Keratinocyte (primary cell): ENCODE measurements around the gene DDX39B. TPM values are rescaled to one million over a fixed set of nuclear protein-coding genes. Genes with fewer than 3 reads are reported as not detected.

ENCODE experiments used
- DNase-seq: peaks from one replicate; pipeline ENCODE4 v3.0.0-alpha.2; 2011; ENCODE audit warnings: low read depth, missing footprints, low spot score
- FAIRE-seq: peaks from 2 replicates; lab custom pipeline; 2011; peaks lifted over from hg19 to GRCh38; lab: Jason Lieb, UNC
- H2AFZ ChIP-seq: 2 replicates; pipeline ENCODE4 v1.6.0; 2012; ENCODE audit warnings: low read length, control low read depth, inconsistent platforms; ENCODE audit not compliant: control insufficient read depth
- H3K27ac ChIP-seq: 2 replicates; pipeline ENCODE4 v1.5.1; 2011; ENCODE audit warnings: low read length; ENCODE audit not compliant: control insufficient read depth, insufficient read depth
- H3K27me3 ChIP-seq: 3 replicates; pipeline ENCODE4 v1.6.0; 2011; ENCODE audit warnings: low read length; ENCODE audit not compliant: control insufficient read depth, insufficient read depth; ENCODE audit errors: extremely low read depth
- H3K36me3 ChIP-seq, 2 experiments: 2 replicates in 1 of 2; 3 replicates in 1 of 2; pipeline ENCODE4 v1.5.1; 2011; ENCODE audit warnings: low read length in 2 of 2, mild to moderate bottlenecking in 1 of 2; ENCODE audit not compliant: control insufficient read depth in 2 of 2, insufficient read depth in 2 of 2; ENCODE audit errors: extremely low read depth in 1 of 2
- H3K4me1 ChIP-seq: 3 replicates; pipeline ENCODE4 v1.5.1; 2011; ENCODE audit warnings: low read length; ENCODE audit not compliant: control insufficient read depth, insufficient read depth; ENCODE audit errors: extremely low read depth
- H3K4me2 ChIP-seq: 3 replicates; pipeline ENCODE4 v1.6.0; 2011; ENCODE audit warnings: low read depth, low read length; ENCODE audit not compliant: control insufficient read depth, insufficient read depth; ENCODE audit errors: extremely low read depth
- H3K4me3 ChIP-seq, 3 experiments: fragments of 200-600 bp in 1 of 3; sonication (generic) in 1 of 3; 2 replicates in 2 of 3; 3 replicates in 1 of 3; pipeline ENCODE4 v1.5.1; 2011 to 2016; ENCODE audit warnings: low read length in 3 of 3, mild to moderate bottlenecking in 3 of 3, control low read depth in 2 of 3, inconsistent platforms in 1 of 3, low read depth in 1 of 3, mixed read lengths in 1 of 3, mixed run types in 1 of 3, moderate library complexity in 1 of 3; ENCODE audit not compliant: control insufficient read depth in 2 of 3, insufficient read depth in 2 of 3; ENCODE audit errors: extremely low read depth in 1 of 3
- H3K79me2 ChIP-seq: 2 replicates; pipeline ENCODE4 v1.6.0; 2012; ENCODE audit warnings: low read length; ENCODE audit not compliant: control insufficient read depth, insufficient read depth
- H3K9ac ChIP-seq: 3 replicates; pipeline ENCODE4 v1.6.0; 2011; ENCODE audit warnings: low read length; ENCODE audit not compliant: control insufficient read depth, insufficient read depth; ENCODE audit errors: extremely low read depth
- H3K9me1 ChIP-seq: 3 replicates; pipeline ENCODE4 v1.6.0; 2011; ENCODE audit warnings: low read length; ENCODE audit not compliant: control insufficient read depth, insufficient read depth; ENCODE audit errors: extremely low read depth
- H3K9me3 ChIP-seq: 2 replicates; pipeline ENCODE4 v1.5.1; 2012; ENCODE audit warnings: low read depth, low read length; ENCODE audit not compliant: control insufficient read depth
- H4K20me1 ChIP-seq: 3 replicates; pipeline ENCODE4 v1.6.0; 2011; ENCODE audit warnings: low read length; ENCODE audit not compliant: control insufficient read depth, insufficient read depth; ENCODE audit errors: extremely low read depth
- EZH2 ChIP-seq: IDR thresholded peaks from one replicate; pipeline ENCODE4 v1.6.1; 2012; ENCODE audit warnings: inconsistent platforms, mild to moderate bottlenecking, low read length, moderate library complexity
- dilution Hi-C: fragments of 300-500 bp; cut with MboI; formaldehyde crosslinking; loops from one replicate; pipeline ENCODE4 v1.7.0; 2020; ENCODE audit warnings: low sequenced_read_pairs; ENCODE audit not compliant: extremely low pct_ligation_motif_present
- polyA plus RNA-seq, 5 experiments: library from polyadenylated mRNA; depleted of rRNA in 3 of 5; stranded (reverse) in 3 of 5; stranded (forward) in 1 of 5; unstranded in 1 of 5; fragments of >200 nt; gene quantifications; 1 replicate in 1 of 5; 2 replicates in 3 of 5; 3 replicates in 1 of 5; pipeline versions ENCODE4 v1.2.1 to v1.2.3, GENCODE V29; 2011 to 2012; ENCODE audit warnings: missing spikeins in 2 of 5, low read depth in 1 of 5, low replicate concordance in 1 of 5
- TF ChIP-seq, protein P1 (sequence below), 3 experiments: IDR thresholded peaks in 1 of 3; conservative IDR thresholded peaks in 1 of 3; optimal IDR thresholded peaks in 1 of 3; 2 replicates in 2 of 3; 3 replicates in 1 of 3; pipeline versions ENCODE3 to v1.5.1; 2011; ENCODE audit warnings: low read length in 3 of 3, mild to moderate bottlenecking in 3 of 3, moderate library complexity in 2 of 3, control low read depth in 1 of 3, inconsistent platforms in 1 of 3; ENCODE audit not compliant: insufficient read depth in 2 of 3; ENCODE audit errors: extremely low read depth in 1 of 3

The DDX39B gene
- polyA plus RNA-seq, 1 donor (not counting 4 experiments of a cell fraction or from before 2014, with no cell fraction given), result 314 TPM

DNA sequence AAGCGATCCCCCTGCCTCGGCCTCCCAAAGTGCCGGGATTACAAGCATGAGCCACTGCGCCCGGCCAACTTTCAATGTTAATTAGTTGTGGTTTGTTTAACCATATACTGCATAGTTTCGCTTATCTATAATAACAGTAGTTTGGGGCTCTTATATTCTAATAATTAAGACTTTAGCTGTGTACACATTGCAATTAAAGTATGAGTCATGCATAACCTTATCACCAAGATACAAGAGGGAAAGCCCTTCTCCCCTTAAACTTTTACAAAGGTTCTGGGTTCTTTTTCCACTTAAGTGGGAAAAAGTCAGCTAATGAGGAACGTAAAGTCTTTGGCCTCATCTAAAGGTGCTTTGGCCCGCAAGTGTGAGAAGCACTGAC is 16.3 kb downstream of the DDX39B start:
- Histone ChIP-seq H3K9me3 (no peaks in the 10 kb centered on the region), H4K20me1 (peaks cover 6% of the 10 kb centered on the region), H3K27me3 (no peaks in the 10 kb centered on the region), H3K27ac (no peak overlapping the region), H3K79me2 (no peaks in the 10 kb centered on the region), H3K4me3 (no peak overlapping the region), H3K4me1 (peaks cover 7% of the 10 kb centered on the region), H3K9me1 (no peaks in the 10 kb centered on the region), H3K9ac (no peak overlapping the region), H2AFZ (no peak overlapping the region), H3K4me2 (no peak overlapping the region), H3K36me3 (peaks cover 5 to 8% of the 10 kb centered on the region in 2 experiments)
- DNase-seq (no peak), FAIRE-seq (no peak)
- no peak for TF ChIP-seq EZH2
- TF ChIP-seq, protein P1, sequence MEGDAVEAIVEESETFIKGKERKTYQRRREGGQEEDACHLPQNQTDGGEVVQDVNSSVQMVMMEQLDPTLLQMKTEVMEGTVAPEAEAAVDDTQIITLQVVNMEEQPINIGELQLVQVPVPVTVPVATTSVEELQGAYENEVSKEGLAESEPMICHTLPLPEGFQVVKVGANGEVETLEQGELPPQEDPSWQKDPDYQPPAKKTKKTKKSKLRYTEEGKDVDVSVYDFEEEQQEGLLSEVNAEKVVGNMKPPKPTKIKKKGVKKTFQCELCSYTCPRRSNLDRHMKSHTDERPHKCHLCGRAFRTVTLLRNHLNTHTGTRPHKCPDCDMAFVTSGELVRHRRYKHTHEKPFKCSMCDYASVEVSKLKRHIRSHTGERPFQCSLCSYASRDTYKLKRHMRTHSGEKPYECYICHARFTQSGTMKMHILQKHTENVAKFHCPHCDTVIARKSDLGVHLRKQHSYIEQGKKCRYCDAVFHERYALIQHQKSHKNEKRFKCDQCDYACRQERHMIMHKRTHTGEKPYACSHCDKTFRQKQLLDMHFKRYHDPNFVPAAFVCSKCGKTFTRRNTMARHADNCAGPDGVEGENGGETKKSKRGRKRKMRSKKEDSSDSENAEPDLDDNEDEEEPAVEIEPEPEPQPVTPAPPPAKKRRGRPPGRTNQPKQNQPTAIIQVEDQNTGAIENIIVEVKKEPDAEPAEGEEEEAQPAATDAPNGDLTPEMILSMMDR (optimal IDR thresholded peaks at IDR 0.05 in 1 of 3, IDR thresholded peaks at IDR 0.05 in 1 of 3, conservative IDR thresholded peaks at IDR 0.05 in 1 of 3; ENCODE audit: extremely low read depth in 1 of 3, insufficient read depth in 2 of 3, low read length in 3 of 3), result no peak
- dilution Hi-C loops, result no loop called here

DNA sequence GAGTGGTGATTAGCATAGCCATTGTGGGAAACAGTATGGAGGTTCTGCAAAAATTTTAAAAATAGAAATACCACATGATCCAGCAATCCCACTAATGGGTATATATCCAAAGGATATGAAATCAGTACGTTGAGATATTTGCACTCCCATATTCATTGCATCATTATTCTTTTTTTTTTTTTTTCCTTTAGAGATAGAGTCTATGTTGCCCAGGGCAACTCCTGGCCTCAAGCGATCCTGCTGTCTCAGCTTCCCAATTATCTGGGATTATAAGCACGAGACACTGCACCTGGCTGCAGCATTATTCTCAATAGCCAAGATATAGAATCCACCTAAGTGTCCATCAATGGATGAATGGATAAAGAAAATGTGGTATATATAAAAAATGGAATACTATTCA is 20.0 kb downstream of the DDX39B start:
- Histone ChIP-seq H3K4me1 (peaks cover 7% of the 10 kb centered on the region), H4K20me1 (no peaks in the 10 kb centered on the region)

More for the DNA sequence above, 20.0 kb downstream of the DDX39B start:
- Histone ChIP-seq H3K4me2 (no peak overlapping the region), H2AFZ (no peak overlapping the region), H3K4me3 (no peak overlapping the region), H3K9me3 (no peaks in the 10 kb centered on the region), H3K79me2 (no peaks in the 10 kb centered on the region), H3K36me3 (no peaks in the 10 kb centered on the region), H3K9ac (no peak overlapping the region), H3K9me1 (no peaks in the 10 kb centered on the region), H3K27ac (no peak overlapping the region), H3K27me3 (no peaks in the 10 kb centered on the region)
- TF ChIP-seq, protein P1 (optimal IDR thresholded peaks at IDR 0.05 in 1 of 3, IDR thresholded peaks at IDR 0.05 in 1 of 3, conservative IDR thresholded peaks at IDR 0.05 in 1 of 3; ENCODE audit: extremely low read depth in 1 of 3, insufficient read depth in 2 of 3, low read length in 3 of 3), result no peak
- no peak for TF ChIP-seq EZH2
- DNase-seq (no peak), FAIRE-seq (no peak)
- dilution Hi-C loops, result no loop called here
